Liver (tissue), 9 donors: ENCODE measurements around the gene BAHCC1. TPM values are rescaled to one million over a fixed set of nuclear protein-coding genes. Genes with fewer than 3 reads are reported as not detected.

Source experiments
- DNase-seq: peaks from one replicate; pipeline ENCODE4 v3.0.0-alpha.2; 2017; ENCODE audit warnings: low spot score
- H3K27ac ChIP-seq, 2 donors: one replicate each; pipeline ENCODE4 v1.7.0; 2013; ENCODE audit warnings: inconsistent platforms in 2 of 2, low read length in 2 of 2, control low read depth in 1 of 2, low read depth in 1 of 2, mild to moderate bottlenecking in 1 of 2
- H3K27me3 ChIP-seq, 4 donors: one replicate each; pipeline versions ENCODE4 v1.6.1 to v1.7.0; 2013; ENCODE audit warnings: low read length in 3 of 4, inconsistent platforms in 1 of 4, mild to moderate bottlenecking in 1 of 4, moderate library complexity in 1 of 4; ENCODE audit not compliant: control insufficient read depth in 4 of 4, insufficient read depth in 4 of 4
- H3K36me3 ChIP-seq, 4 donors: one replicate each; pipeline versions ENCODE4 v1.6.1 to v1.7.0; 2013; ENCODE audit warnings: low read length in 3 of 4, mild to moderate bottlenecking in 3 of 4, low read depth in 1 of 4, moderate library complexity in 1 of 4; ENCODE audit not compliant: control insufficient read depth in 4 of 4, insufficient read depth in 3 of 4
- H3K4me1 ChIP-seq, 4 donors: one replicate each; pipeline versions ENCODE4 v1.6.1 to v1.7.0; 2013; ENCODE audit warnings: low read length in 3 of 4, mild to moderate bottlenecking in 3 of 4, moderate library complexity in 1 of 4; ENCODE audit not compliant: control insufficient read depth in 4 of 4, insufficient read depth in 4 of 4
- H3K4me3 ChIP-seq, 3 donors: one replicate each; pipeline versions ENCODE4 v1.6.1 to v1.7.0; 2013; ENCODE audit warnings: low read length in 3 of 3, control low read depth in 1 of 3, low read depth in 1 of 3, mild to moderate bottlenecking in 1 of 3
- H3K9ac ChIP-seq, 2 donors: one replicate each; pipeline ENCODE4 v1.7.0; 2013; ENCODE audit warnings: low read length in 2 of 2, mild to moderate bottlenecking in 2 of 2, moderate library complexity in 2 of 2, control low read depth in 1 of 2, low read depth in 1 of 2
- H3K9me3 ChIP-seq, 4 donors: one replicate each; pipeline versions ENCODE4 v1.6.1 to v1.7.0; 2013; ENCODE audit warnings: low read length in 3 of 4; ENCODE audit not compliant: control insufficient read depth in 4 of 4
- ATF3 ChIP-seq: IDR thresholded peaks from 2 replicates; pipeline ENCODE4 v1.6.1; 2016; ENCODE audit warnings: antibody characterized with exemption
- CTCF ChIP-seq: fragments of 150-350 bp; IDR thresholded peaks from 2 replicates; pipeline ENCODE4 v1.5.1; 2017; ENCODE audit warnings: improper control_type of control experiment, low read depth, low read length; ENCODE audit not compliant: missing input control
- EGR1 ChIP-seq, 2 donors: IDR thresholded peaks; 2 replicates each; pipeline ENCODE4 v1.6.1; 2016 to 2018; ENCODE audit warnings: antibody characterized with exemption in 2 of 2, low read depth in 2 of 2
- FOXA1 ChIP-seq: IDR thresholded peaks from 2 replicates; pipeline ENCODE4 v1.6.1; 2016; ENCODE audit warnings: antibody characterized with exemption
- FOXA2 ChIP-seq: IDR thresholded peaks from 2 replicates; pipeline ENCODE4 v1.6.1; 2016; ENCODE audit warnings: antibody characterized with exemption
- GABPA ChIP-seq, 2 donors: IDR thresholded peaks in 1 of 2; conservative IDR thresholded peaks in 1 of 2; 2 replicates each; pipeline ENCODE4 v1.6.1; 2016; ENCODE audit warnings: antibody characterized with exemption in 2 of 2, mild to moderate bottlenecking in 1 of 2, moderate library complexity in 1 of 2
- HNF4G ChIP-seq: IDR thresholded peaks from 2 replicates; pipeline ENCODE4 v1.6.1; 2016; ENCODE audit warnings: antibody characterized with exemption
- JUND ChIP-seq, 2 donors: IDR thresholded peaks; 2 replicates each; pipeline ENCODE4 v1.6.1; 2016; ENCODE audit warnings: antibody characterized with exemption in 2 of 2
- MAX ChIP-seq: IDR thresholded peaks from 2 replicates; pipeline ENCODE4 v1.6.1; 2016; ENCODE audit warnings: antibody characterized with exemption
- RAD21 ChIP-seq, 2 donors: IDR thresholded peaks; 2 replicates each; pipeline ENCODE4 v1.6.1; 2016; ENCODE audit warnings: antibody characterized with exemption in 2 of 2, mild to moderate bottlenecking in 2 of 2
- REST ChIP-seq: IDR thresholded peaks from 2 replicates; pipeline ENCODE4 v1.6.1; 2016; ENCODE audit warnings: antibody characterized with exemption, mild to moderate bottlenecking
- RXRA ChIP-seq, 2 donors: IDR thresholded peaks; 2 replicates each; pipeline ENCODE4 v1.6.1; 2017 to 2018; ENCODE audit warnings: antibody characterized with exemption in 2 of 2, mild to moderate bottlenecking in 1 of 2
- SP1 ChIP-seq: IDR thresholded peaks from 2 replicates; pipeline ENCODE4 v1.6.1; 2018; ENCODE audit warnings: antibody characterized with exemption, mild to moderate bottlenecking
- TAF1 ChIP-seq: conservative IDR thresholded peaks from 2 replicates; pipeline ENCODE4 v1.6.1; 2016; ENCODE audit warnings: antibody characterized with exemption, mild to moderate bottlenecking
- YY1 ChIP-seq: IDR thresholded peaks from 2 replicates; pipeline ENCODE4 v1.6.1; 2016; ENCODE audit warnings: antibody characterized with exemption, mild to moderate bottlenecking
- ZBTB33 ChIP-seq: IDR thresholded peaks from 2 replicates; pipeline ENCODE4 v1.6.1; 2016; ENCODE audit warnings: antibody characterized with exemption
- WGBS: extraction: QIAGEN DNeasy Blood & Tissue Kit; methylation state at CpG from one replicate; pipeline ENCODE4 v1.1.7; 2013; 5-methylcytosine and 5-hydroxymethylcytosine counted together
- polyA plus RNA-seq, 2 donors: library from polyadenylated mRNA; stranded (reverse) in 1 of 2; unstranded in 1 of 2; fragments of 200-250 nt in 1 of 2; fragments of >200 nt in 1 of 2; fragmentation: Nextera tagmentation in 1 of 2; extraction: Ambion mirVana in 1 of 2; gene quantifications; one replicate each; pipeline versions ENCODE4 v1.2.1 to v1.2.3, GENCODE V29; 2013 to 2015
- total RNA-seq, 2 donors: library from RNA; depleted of rRNA; stranded (reverse); fragments of >200 nt; gene quantifications; one replicate each; pipeline ENCODE4 v1.2.3, GENCODE V29; 2014
- donor health status: healthy.
- donor health status: healthy.
- donor health status: healthy.
- donor health status: healthy.
- donor health status: healthy.

The BAHCC1 gene
- total and polyA plus RNA-seq, 4 donors, result 0.76 to 3.9 (median 2.5) TPM

GRCh38 chr17:81468111-81468769 lies 73.0 kb downstream of the BAHCC1 start:
- Histone ChIP-seq H3K9ac (no peak overlapping the region), H3K36me3 (peaks cover 0 to 5% (median 0%) of the 10 kb centered on the region in 4 donors), H3K9me3 (no peaks in the 10 kb centered on the region), H3K4me3 (no peak overlapping the region), H3K27ac (no peak overlapping the region), H3K27me3 (no peaks in the 10 kb centered on the region), H3K4me1 (no peaks in the 10 kb centered on the region)
- DNase-seq, result no peak
- 79% methylated on average over 18 of the region's 18 CpGs for WGBS
- no peak for TF ChIP-seq EGR1 (IDR thresholded peaks at IDR 0.05; ENCODE audit: low read depth in 2 of 2)
- no peak for TF ChIP-seq JUND (IDR thresholded peaks at IDR 0.05)
- no peak for TF ChIP-seq GABPA (IDR thresholded peaks at IDR 0.05 in 1 of 2, conservative IDR thresholded peaks at IDR 0.05 in 1 of 2)
- no peak for TF ChIP-seq MAX
- no peak for TF ChIP-seq CTCF
- no peak for TF ChIP-seq REST
- no peak for TF ChIP-seq YY1
- no peak for TF ChIP-seq TAF1

- H3K4me3 ChIP-seq, result no peak overlapping the region
- no peaks in the 10 kb centered on the region for H3K27me3 ChIP-seq
- WGBS, result 79% methylated on average over 18 of the region's 18 CpGs
- H3K4me1 ChIP-seq, result no peaks in the 10 kb centered on the region
- no peak overlapping the region for H3K27ac ChIP-seq
- no peak overlapping the region for H3K9ac ChIP-seq
- TF ChIP-seq ZBTB33 (no peak), EGR1 (IDR thresholded peaks at IDR 0.05; ENCODE audit: low read depth in 2 of 2) (no peak), YY1 (no peak), TAF1 (no peak), SP1 (no peak), FOXA1 (no peak), FOXA2 (no peak), HNF4G (no peak), RXRA (IDR thresholded peaks at IDR 0.05) (no peak), RAD21 (IDR thresholded peaks at IDR 0.05) (no peak), REST (no peak), MAX (no peak), ATF3 (no peak)
- no peak for DNase-seq
- H3K9me3 ChIP-seq, result no peaks in the 10 kb centered on the region
- peaks cover 0 to under 1% (median 0%) of the 10 kb centered on the region in 4 donors for H3K36me3 ChIP-seq
These were observed 73.5 kb downstream of the BAHCC1 start for GRCh38 chr17:81468770-81469121.
